NCI-H345 treated with DMSO at 0.1 percent for 48 hours (cell line): Measurements from ENCODE around the gene EFL1.

ENCODE experiments used
- DNase-seq: peaks from one replicate; lab custom pipeline; 2025; ENCODE audit not compliant: unreplicated experiment; lab: John Stamatoyannopoulos, UW

Gene EFL1

DNA sequence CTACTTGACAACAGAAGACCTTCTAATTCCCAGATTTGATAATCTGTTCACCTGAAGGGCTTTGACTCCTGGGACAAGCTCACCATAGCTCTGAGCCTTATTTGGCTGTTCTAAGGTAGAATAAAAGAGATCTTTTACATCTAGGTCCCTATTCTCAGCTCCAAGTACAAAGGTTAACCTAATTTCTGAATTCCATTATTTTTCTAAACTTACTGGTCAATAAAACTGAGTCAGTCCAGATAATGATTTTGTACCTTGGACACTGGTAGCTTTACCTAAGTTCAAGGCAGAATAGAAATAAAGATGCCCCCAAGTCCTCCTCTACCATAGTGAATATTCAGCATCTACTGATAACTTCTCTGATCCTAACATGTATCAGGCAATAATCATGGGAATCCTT is 135.0 kb downstream of the EFL1 start:
- DNase-seq: no peak

- DNase-seq: no peak
Observed at GRCh38 chr15:82126346-82126745, 136.2 kb downstream of the EFL1 start.

- no peak for DNase-seq
Observed at GRCh38 chr15:82124331-82125263, 137.9 kb downstream of the EFL1 start.

- no peak for DNase-seq
Observed at GRCh38 chr15:82122746-82123400, 139.7 kb downstream of the EFL1 start.

GRCh38 chr15:82118040-82118439 is 144.5 kb downstream of the EFL1 start:
- no peak for DNase-seq

GRCh38 chr15:82117296-82117695 is 145.2 kb downstream of the EFL1 start:
- no peak for DNase-seq

- DNase-seq: no peak
Observed at GRCh38 chr15:82114660-82115059, 147.9 kb downstream of the EFL1 start.

- no peak for DNase-seq
Observed at GRCh38 chr15:82113106-82113715, 149.3 kb downstream of the EFL1 start.

- DNase-seq: no peak
Observed at GRCh38 chr15:82111918-82112317, 150.6 kb downstream of the EFL1 start.

GRCh38 chr15:82110144-82110543 is 152.4 kb downstream of the EFL1 start:
- no peak for DNase-seq

GRCh38 chr15:82108489-82109078 is 153.9 kb downstream of the EFL1 start:
- no peak for DNase-seq

GRCh38 chr15:82106679-82107078 is 155.9 kb downstream of the EFL1 start:
- no peak for DNase-seq

GRCh38 chr15:82105451-82106215 is 156.9 kb downstream of the EFL1 start:
- no peak for DNase-seq

GRCh38 chr15:82103468-82103867 is 159.1 kb downstream of the EFL1 start:
- no peak for DNase-seq

- DNase-seq: no peak
Observed at GRCh38 chr15:82100111-82100929, 162.2 kb downstream of the EFL1 start.

DNA sequence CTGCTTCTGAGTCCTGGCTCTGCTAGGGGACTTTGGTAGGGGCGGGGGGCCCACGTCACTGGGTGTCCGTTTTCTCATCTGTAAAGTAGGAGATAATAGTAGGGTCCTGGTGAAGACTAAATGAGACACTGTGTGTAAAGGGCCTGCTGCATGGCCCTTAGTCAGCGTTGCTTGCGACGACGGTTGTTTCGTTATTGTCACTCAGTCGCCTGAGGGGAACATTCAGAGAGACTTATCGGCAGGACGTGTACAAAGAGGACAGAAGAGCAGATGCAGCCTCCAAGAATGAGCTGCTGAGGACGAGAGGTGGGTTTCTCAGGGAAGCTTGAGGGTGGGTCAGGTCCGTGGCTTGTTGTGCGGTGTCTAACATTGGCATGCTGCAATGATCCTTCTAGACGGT is 163.9 kb downstream of the EFL1 start:
- no peak for DNase-seq

DNA sequence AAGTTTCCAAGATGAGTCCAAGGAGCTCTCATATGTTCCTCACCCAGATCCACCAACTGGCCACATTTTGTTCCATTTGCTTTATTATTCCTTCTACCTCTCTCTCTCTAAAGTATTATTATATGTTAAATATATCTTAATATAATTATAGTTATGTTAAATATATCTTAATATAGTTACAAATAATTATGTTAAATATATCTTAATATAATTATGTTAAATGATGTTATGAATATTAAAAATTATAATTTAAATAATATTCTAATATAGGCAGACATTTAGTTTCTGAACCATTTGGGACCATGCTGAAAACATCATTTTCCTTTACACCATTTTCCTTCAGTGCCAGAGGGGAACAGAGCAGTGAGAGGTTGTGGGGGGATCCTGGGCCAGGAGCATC is 166.7 kb downstream of the EFL1 start:
- no peak for DNase-seq

GRCh38 chr15:82093774-82094211 is 168.7 kb downstream of the EFL1 start:
- no peak for DNase-seq

- DNase-seq: no peak
Observed at GRCh38 chr15:82093325-82093724, 169.2 kb downstream of the EFL1 start.

DNA sequence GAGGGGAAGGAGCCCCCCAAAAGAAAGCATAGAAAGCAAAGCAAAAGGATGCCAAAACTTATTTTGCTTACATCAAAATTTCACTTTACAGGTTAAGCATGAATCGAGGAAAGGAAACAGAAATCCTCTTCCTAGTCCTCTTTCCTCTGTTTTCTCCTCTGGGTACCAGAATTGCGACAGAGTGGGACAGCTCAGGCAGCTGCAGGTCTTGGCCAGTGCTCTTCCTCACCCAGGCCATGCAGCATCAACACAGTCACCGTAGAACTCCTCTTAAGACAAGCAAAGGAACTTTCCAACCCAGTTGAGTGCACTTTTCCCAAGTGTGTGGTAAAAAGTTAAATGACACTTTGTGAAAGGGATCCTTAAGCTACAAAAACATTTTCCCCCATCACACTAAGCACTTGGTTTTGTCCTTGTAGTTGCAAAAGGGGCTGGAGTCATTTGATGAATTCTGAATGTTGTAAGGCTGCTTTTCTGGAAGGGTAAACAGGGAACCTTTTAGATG is 170.8 kb downstream of the EFL1 start:
- no peak for DNase-seq
